COLO668 (cell line): ENCODE measurements around the gene ATP13A1.

ENCODE experiments used
- DNase-seq: peaks from one replicate; lab custom pipeline; 2025; ENCODE audit not compliant: unreplicated experiment; lab: John Stamatoyannopoulos, UW

ATP13A1 gene

GRCh38 chr19:19645233-19645870 is 18.1 kb downstream of the ATP13A1 start:
- no peak for DNase-seq

GRCh38 chr19:19644054-19644388 is 19.5 kb downstream of the ATP13A1 start:
- no peak for DNase-seq

- peak; percentile 76 for DNase-seq
Observed at GRCh38 chr19:19643158-19644053, 20.1 kb downstream of the ATP13A1 start, which contains the start of gene GMIP. GMIP (minus strand) TSS chr19:19643657; CDS start chr19:19643529, 128 bp downstream.

GRCh38 chr19:19642506-19643157 is 20.8 kb downstream of the ATP13A1 start:
- no peak for DNase-seq

- no peak for DNase-seq
Observed at GRCh38 chr19:19637523-19638251, 25.8 kb downstream of the ATP13A1 start.

- DNase-seq, result no peak
Observed at GRCh38 chr19:19637186-19637522, 26.3 kb downstream of the ATP13A1 start.

- no peak for DNase-seq
Observed at GRCh38 chr19:19636573-19637185, 26.8 kb downstream of the ATP13A1 start.

- no peak for DNase-seq
Observed at GRCh38 chr19:19635313-19635702, 28.2 kb downstream of the ATP13A1 start.

- DNase-seq, result no peak
Observed at GRCh38 chr19:19634516-19635312, 28.8 kb downstream of the ATP13A1 start.

GRCh38 chr19:19633711-19634515 is 29.6 kb downstream of the ATP13A1 start:
- DNase-seq, result no peak

- no peak for DNase-seq
Observed at GRCh38 chr19:19632661-19633060, 30.8 kb downstream of the ATP13A1 start.

GRCh38 chr19:19631346-19631745 is 32.1 kb downstream of the ATP13A1 start:
- no peak for DNase-seq

- no peak for DNase-seq
Observed at GRCh38 chr19:19630426-19630825, 33.0 kb downstream of the ATP13A1 start.

GRCh38 chr19:19630062-19630414 is 33.4 kb downstream of the ATP13A1 start:
- no peak for DNase-seq

- DNase-seq, result peak; percentile 34
Observed at GRCh38 chr19:19628501-19629134, 34.9 kb downstream of the ATP13A1 start.

- DNase-seq, result peak; percentile 71
Observed at GRCh38 chr19:19627621-19628500, 35.6 kb downstream of the ATP13A1 start, which contains the start of gene LPAR2. LPAR2 (minus strand) TSS chr19:19628220; CDS start chr19:19627275, 945 bp downstream.

- no peak for DNase-seq
Observed at GRCh38 chr19:19626516-19627472, 36.7 kb downstream of the ATP13A1 start.
